Mesendoderm (in vitro differentiated cells): ENCODE results near the gene ADAM33. TPM values are rescaled to one million over a fixed set of nuclear protein-coding genes. Genes with fewer than 3 reads are reported as not detected.
A peak's percentile ranks its signal among the peaks of the same experiment; 100 is the strongest.

Experiments
- DNase-seq: peaks from one replicate; pipeline ENCODE4 v3.0.0; 2013
- H2AK5ac ChIP-seq: 2 replicates; pipeline ENCODE4 v1.6.1; 2013; ENCODE audit warnings: low read length, inconsistent platforms
- H2BK120ac ChIP-seq: 2 replicates; pipeline ENCODE4 v1.6.1; 2013; ENCODE audit warnings: low read depth, mild to moderate bottlenecking, low read length, moderate library complexity, mixed read lengths
- H2BK15ac ChIP-seq: replicated peaks from 2 replicates; pipeline ENCODE4 v1.6.1; 2013; ENCODE audit warnings: low read depth, mild to moderate bottlenecking, moderate library complexity
- H2BK5ac ChIP-seq: 2 replicates; pipeline ENCODE4 v1.6.1; 2013; ENCODE audit warnings: low read length, inconsistent platforms
- H3K18ac ChIP-seq: 2 replicates; pipeline ENCODE4 v1.6.1; 2013; ENCODE audit warnings: mild to moderate bottlenecking, low read length, mixed read lengths
- H3K23ac ChIP-seq: one replicate; pipeline ENCODE4 v1.6.1; 2013; ENCODE audit warnings: low read length
- H3K27ac ChIP-seq: 2 replicates; pipeline ENCODE4 v1.5.1; 2013; ENCODE audit warnings: low read depth, mild to moderate bottlenecking, inconsistent platforms, low read length, moderate library complexity
- H3K27me3 ChIP-seq: 2 replicates; pipeline ENCODE4 v1.6.1; 2013; ENCODE audit warnings: low read length, control low read depth, mild to moderate bottlenecking, inconsistent platforms; ENCODE audit not compliant: insufficient read depth, poor library complexity
- H3K36me3 ChIP-seq: 2 replicates; pipeline ENCODE4 v1.6.1; 2013; ENCODE audit warnings: low read length, inconsistent platforms; ENCODE audit not compliant: control insufficient read depth, insufficient read depth
- H3K4ac ChIP-seq: one replicate; pipeline ENCODE4 v1.6.1; 2013; ENCODE audit warnings: low read depth, mild to moderate bottlenecking, low read length, moderate library complexity
- H3K4me1 ChIP-seq: 2 replicates; pipeline ENCODE4 v1.6.1; 2013; ENCODE audit warnings: low read depth, low read length, inconsistent platforms; ENCODE audit not compliant: control insufficient read depth
- H3K4me2 ChIP-seq: 2 replicates; pipeline ENCODE4 v1.6.1; 2013; ENCODE audit warnings: low read length
- H3K4me3 ChIP-seq: 2 replicates; pipeline ENCODE4 v1.5.1; 2013; ENCODE audit warnings: mild to moderate bottlenecking, low read length
- H3K56ac ChIP-seq: one replicate; pipeline ENCODE4 v1.6.1; 2013; ENCODE audit warnings: low read length
- H3K79me1 ChIP-seq: 2 replicates; pipeline ENCODE4 v1.6.1; 2013; ENCODE audit warnings: low read length, inconsistent platforms
- H3K79me2 ChIP-seq: 2 replicates; pipeline ENCODE4 v1.6.1; 2013; ENCODE audit warnings: mild to moderate bottlenecking, low read length; ENCODE audit not compliant: control insufficient read depth, insufficient read depth
- H3K9ac ChIP-seq: 2 replicates; pipeline ENCODE4 v1.6.1; 2013; ENCODE audit warnings: low read length, inconsistent platforms
- H4K5ac ChIP-seq: one replicate; pipeline ENCODE4 v1.6.1; 2013; ENCODE audit warnings: low read length
- H4K8ac ChIP-seq: one replicate; pipeline ENCODE4 v1.6.1; 2013; ENCODE audit warnings: low read depth, mild to moderate bottlenecking, control low read depth, low read length, moderate library complexity
- WGBS: extraction: QIAGEN DNeasy Blood & Tissue Kit; methylation state at CpG from one replicate; pipeline ENCODE4 v1.1.7; 2013; ENCODE audit warnings: low lambda C conversion rate, missing lambda C conversion rate; ENCODE audit not compliant: insufficient coverage; ENCODE audit errors: extremely low coverage; 5-methylcytosine and 5-hydroxymethylcytosine counted together
- polyA plus RNA-seq, 2 experiments: library from polyadenylated mRNA; stranded (reverse); fragments of 200-250 nt; gene quantifications; one replicate each; pipeline ENCODE4 v1.2.3, GENCODE V29; 2013

Gene ADAM33, protein sequence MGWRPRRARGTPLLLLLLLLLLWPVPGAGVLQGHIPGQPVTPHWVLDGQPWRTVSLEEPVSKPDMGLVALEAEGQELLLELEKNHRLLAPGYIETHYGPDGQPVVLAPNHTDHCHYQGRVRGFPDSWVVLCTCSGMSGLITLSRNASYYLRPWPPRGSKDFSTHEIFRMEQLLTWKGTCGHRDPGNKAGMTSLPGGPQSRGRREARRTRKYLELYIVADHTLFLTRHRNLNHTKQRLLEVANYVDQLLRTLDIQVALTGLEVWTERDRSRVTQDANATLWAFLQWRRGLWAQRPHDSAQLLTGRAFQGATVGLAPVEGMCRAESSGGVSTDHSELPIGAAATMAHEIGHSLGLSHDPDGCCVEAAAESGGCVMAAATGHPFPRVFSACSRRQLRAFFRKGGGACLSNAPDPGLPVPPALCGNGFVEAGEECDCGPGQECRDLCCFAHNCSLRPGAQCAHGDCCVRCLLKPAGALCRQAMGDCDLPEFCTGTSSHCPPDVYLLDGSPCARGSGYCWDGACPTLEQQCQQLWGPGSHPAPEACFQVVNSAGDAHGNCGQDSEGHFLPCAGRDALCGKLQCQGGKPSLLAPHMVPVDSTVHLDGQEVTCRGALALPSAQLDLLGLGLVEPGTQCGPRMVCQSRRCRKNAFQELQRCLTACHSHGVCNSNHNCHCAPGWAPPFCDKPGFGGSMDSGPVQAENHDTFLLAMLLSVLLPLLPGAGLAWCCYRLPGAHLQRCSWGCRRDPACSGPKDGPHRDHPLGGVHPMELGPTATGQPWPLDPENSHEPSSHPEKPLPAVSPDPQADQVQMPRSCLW
- polyA plus RNA-seq (2013, experiment 1 of 2), result 0.93 TPM
- 0.95 TPM for polyA plus RNA-seq (2013, experiment 2 of 2)

DNA sequence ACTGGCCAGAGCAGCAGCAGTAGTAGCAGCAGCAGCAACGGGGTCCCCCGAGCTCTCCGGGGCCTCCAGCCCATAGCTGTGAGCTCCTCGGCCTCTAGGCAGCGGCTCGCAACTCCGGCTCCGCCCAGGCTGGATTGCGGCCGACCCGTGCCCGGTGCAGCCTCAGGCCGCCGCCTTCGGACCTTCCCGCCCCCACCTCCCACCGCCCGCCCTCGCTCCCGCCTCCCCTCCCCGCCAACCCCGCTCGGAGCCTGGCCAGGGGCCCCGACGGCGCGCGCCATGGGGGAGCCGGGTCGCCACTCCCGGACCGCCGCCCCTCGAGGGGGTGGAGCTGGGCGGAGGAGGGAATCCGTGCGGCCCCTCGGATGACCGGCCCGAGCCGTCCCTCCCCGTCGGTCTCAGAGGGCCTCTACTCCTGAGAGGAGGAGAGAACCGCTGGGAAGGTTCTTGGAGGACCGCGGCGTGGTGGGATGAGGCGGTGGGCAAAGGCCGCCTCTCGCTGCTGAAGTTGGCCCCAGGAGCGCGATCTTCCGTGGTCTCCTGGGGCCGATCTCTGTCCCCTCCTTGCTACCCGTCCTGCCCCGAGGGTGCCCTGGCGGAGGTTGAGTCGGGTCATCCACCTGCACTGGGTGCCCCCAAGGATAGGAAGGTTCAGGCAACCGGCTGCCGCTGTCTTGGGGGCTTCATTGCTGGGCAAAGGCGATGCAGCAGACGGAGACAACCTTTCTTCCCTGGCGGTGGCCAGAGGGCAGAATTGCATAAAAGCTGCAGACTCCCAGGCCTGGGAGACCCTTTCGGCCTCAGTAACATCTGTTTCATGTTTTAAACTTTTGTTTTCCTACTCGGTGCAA lies at the start of gene ADAM33:
TSS of gene ADAM33 (minus strand) at position 80 of the 851 bp plus-strand sequence. CDS start at position 74, 6 bp downstream.
- H3K27ac ChIP-seq, result no peak within 1 kb of the TSS
- no peak within 1 kb of the TSS for H3K18ac ChIP-seq
- H3K4me2 ChIP-seq, result peak within 1 kb of the TSS; percentile 74
- no peak for DNase-seq
- no peak within 1 kb of the TSS for H2BK120ac ChIP-seq
- no peaks in the 10 kb centered on the region for H3K79me2 ChIP-seq
- peak within 1 kb of the TSS; percentile 66 for H3K9ac ChIP-seq
- no peaks in the 10 kb centered on the region for H3K27me3 ChIP-seq
- no peaks in the 10 kb centered on the region for H3K79me1 ChIP-seq
- H3K4me1 ChIP-seq, result no peaks in the 10 kb centered on the region
- peak within 1 kb of the TSS; percentile 32 for H3K4me3 ChIP-seq
- no peak within 1 kb of the TSS for H4K8ac ChIP-seq
- H2BK5ac ChIP-seq, result no peak within 1 kb of the TSS
- H3K56ac ChIP-seq, result peak within 1 kb of the TSS; percentile 79
- no peak within 1 kb of the TSS for H3K4ac ChIP-seq
- H3K23ac ChIP-seq, result no peak within 1 kb of the TSS
- WGBS, result no CpG with 5 or more reads among the region's 65 CpGs
- no peaks in the 10 kb centered on the region for H3K36me3 ChIP-seq
- no peak within 1 kb of the TSS for H2AK5ac ChIP-seq
- no peak within 1 kb of the TSS for H2BK15ac ChIP-seq
- H4K5ac ChIP-seq, result no peak within 1 kb of the TSS

DNA sequence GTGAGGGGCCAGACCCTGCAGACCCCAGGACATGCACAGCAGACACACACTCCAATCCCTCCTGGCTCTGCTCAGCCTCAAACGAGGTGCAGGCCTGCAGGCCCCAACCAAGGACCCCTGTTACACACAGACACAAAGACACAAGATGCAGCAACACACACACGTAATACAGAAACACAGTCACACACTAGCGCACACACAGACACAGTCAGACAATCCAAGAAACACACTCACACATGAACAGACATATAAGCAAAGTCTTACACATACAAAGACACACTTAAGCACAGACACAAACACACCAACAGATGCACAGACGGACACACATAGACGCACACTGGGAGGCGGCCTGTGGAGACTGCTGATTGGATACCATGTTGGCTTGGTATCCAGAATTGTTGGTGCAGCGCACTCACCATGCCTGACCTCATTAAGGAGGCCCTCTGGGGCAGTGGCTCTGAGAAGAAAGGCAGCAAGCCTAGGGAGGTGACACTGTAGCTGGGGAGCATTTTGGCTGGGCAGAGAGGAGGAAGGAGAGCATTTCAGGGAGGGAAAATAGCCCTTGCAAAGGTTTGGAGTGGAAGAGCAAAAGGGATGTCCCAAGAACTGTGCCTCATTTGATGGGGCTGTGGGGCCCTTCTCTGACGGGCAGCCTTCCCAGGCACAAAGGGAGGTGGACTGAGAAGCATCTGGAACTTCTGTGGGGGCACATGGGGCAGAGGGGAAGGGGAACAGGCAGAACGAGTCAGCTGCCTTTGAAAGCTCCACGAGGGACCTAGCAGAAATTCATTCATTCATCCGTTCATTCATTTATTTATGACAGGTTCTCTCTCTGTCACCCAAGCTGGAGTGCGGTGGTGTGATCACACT lies 49.2 kb upstream of the ADAM33 start:
- H3K27me3 ChIP-seq, result no peaks in the 10 kb centered on the region
- WGBS, result no CpG with 5 or more reads among the region's 12 CpGs
- no peak overlapping the region for H2AK5ac ChIP-seq

DNA sequence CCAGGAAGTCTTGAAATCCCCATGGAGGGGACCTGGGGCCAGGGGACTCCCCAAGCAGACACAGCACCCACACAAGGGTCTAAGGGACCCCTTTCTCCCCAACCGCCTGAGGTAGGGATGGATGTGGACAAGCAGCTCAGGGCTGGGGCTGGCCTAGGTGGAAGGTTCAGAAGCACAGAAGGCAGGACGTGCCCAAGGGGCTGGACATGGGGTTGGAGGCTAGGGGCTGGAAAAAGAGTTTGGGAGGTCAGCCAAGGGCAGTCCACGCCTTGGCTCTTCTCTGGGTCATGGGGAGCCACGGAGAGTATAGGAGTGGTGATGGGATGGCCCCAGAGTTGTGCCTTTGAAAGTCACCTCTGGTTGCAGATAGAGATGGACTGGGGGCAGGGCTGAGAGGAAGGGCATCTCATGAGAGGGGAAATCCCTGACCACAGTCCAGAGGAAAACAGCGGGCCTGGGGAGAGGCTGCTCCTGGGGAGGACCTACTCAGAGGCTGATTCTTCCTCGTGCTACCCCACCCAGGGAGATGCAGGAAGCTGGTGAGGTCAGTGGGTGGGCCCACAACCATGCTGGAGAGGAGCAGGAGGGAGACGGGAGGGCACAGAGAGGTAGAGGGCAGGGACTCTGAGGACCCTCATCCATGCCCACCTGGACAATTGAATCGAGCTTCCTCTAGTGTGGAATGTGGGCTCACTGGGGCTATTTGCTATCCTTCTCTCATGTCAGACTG lies 48.2 kb upstream of the ADAM33 start:
- H3K23ac ChIP-seq, result no peak overlapping the region
- no peaks in the 10 kb centered on the region for H3K27me3 ChIP-seq
- H3K9ac ChIP-seq, result no peak overlapping the region
- no peak overlapping the region for H3K4ac ChIP-seq
- H3K4me3 ChIP-seq, result no peak overlapping the region
- no peak for DNase-seq
- H2BK15ac ChIP-seq, result no peak overlapping the region
- no peak overlapping the region for H3K27ac ChIP-seq
- H2AK5ac ChIP-seq, result no peak overlapping the region
- H4K8ac ChIP-seq, result no peak overlapping the region
- peaks cover 2% of the 10 kb centered on the region for H3K4me1 ChIP-seq
- no peaks in the 10 kb centered on the region for H3K79me1 ChIP-seq
- H3K56ac ChIP-seq, result no peak overlapping the region
- H3K18ac ChIP-seq, result no peak overlapping the region
- no CpG with 5 or more reads among the region's 8 CpGs for WGBS
- no peak overlapping the region for H3K4me2 ChIP-seq
- no peaks in the 10 kb centered on the region for H3K79me2 ChIP-seq
- H3K36me3 ChIP-seq, result no peaks in the 10 kb centered on the region
- no peak overlapping the region for H2BK5ac ChIP-seq
- H2BK120ac ChIP-seq, result no peak overlapping the region
- H4K5ac ChIP-seq, result no peak overlapping the region

More for the DNA sequence above, 49.2 kb upstream of the ADAM33 start:
- no peak overlapping the region for H2BK5ac ChIP-seq
- no peak overlapping the region for H3K23ac ChIP-seq
- no peak overlapping the region for H3K4me3 ChIP-seq
- H3K4me2 ChIP-seq, result no peak overlapping the region
- H3K9ac ChIP-seq, result no peak overlapping the region
- H3K79me2 ChIP-seq, result no peaks in the 10 kb centered on the region
- no peak overlapping the region for H3K4ac ChIP-seq
- no peaks in the 10 kb centered on the region for H3K79me1 ChIP-seq
- no peak overlapping the region for H4K8ac ChIP-seq
- no peak overlapping the region for H4K5ac ChIP-seq
- no peak for DNase-seq
- no peak overlapping the region for H2BK120ac ChIP-seq
- H3K27ac ChIP-seq, result no peak overlapping the region
- no peaks in the 10 kb centered on the region for H3K36me3 ChIP-seq
- H2BK15ac ChIP-seq, result no peak overlapping the region
- H3K56ac ChIP-seq, result no peak overlapping the region
- peaks cover 2% of the 10 kb centered on the region for H3K4me1 ChIP-seq
- H3K18ac ChIP-seq, result no peak overlapping the region

DNA sequence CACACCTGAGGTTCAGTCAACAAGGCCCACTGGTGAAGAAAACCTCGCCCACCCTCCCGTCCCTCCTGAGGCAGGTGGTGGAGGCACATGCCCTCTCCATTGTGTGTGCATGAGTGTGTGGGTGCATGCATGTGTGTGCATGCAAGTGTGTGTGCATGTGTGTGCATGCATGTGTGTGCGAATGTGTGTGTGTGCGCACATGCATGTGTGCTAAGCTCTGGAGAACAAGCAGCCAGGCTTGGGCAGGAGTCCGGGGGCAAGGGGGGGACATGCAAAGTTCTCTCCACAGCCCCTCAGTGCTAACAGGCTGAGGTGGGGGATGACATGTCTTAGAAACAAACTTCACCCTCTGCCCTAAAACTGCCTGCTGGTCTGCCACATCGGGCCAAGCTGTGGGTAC lies 47.6 kb upstream of the ADAM33 start:
- WGBS, result no CpG with 5 or more reads among the region's 6 CpGs
- DNase-seq, result no peak

More for the DNA sequence above, 47.6 kb upstream of the ADAM33 start:
- no peaks in the 10 kb centered on the region for H3K36me3 ChIP-seq
- no peak overlapping the region for H4K5ac ChIP-seq
- H4K8ac ChIP-seq, result no peak overlapping the region
- no peak overlapping the region for H2BK5ac ChIP-seq
- H2AK5ac ChIP-seq, result no peak overlapping the region
- H3K56ac ChIP-seq, result no peak overlapping the region
- H3K4me1 ChIP-seq, result peaks cover 2% of the 10 kb centered on the region
- H3K18ac ChIP-seq, result no peak overlapping the region
- H3K27me3 ChIP-seq, result no peaks in the 10 kb centered on the region
- H3K79me1 ChIP-seq, result no peaks in the 10 kb centered on the region
- H3K27ac ChIP-seq, result no peak overlapping the region
- no peak overlapping the region for H3K4ac ChIP-seq
- no peak overlapping the region for H3K4me2 ChIP-seq
- H2BK15ac ChIP-seq, result no peak overlapping the region
- H3K79me2 ChIP-seq, result no peaks in the 10 kb centered on the region
- no peak overlapping the region for H3K23ac ChIP-seq
- H3K4me3 ChIP-seq, result no peak overlapping the region
- no peak overlapping the region for H2BK120ac ChIP-seq
- H3K9ac ChIP-seq, result no peak overlapping the region
